ENCODE results near the gene PSMD1.
"Not testable (repeated sequence)": the region's sequence is repeated elsewhere in the genome, so short reads cannot be mapped to it uniquely, and the experiment has no call there.

The PSMD1 gene

DNA sequence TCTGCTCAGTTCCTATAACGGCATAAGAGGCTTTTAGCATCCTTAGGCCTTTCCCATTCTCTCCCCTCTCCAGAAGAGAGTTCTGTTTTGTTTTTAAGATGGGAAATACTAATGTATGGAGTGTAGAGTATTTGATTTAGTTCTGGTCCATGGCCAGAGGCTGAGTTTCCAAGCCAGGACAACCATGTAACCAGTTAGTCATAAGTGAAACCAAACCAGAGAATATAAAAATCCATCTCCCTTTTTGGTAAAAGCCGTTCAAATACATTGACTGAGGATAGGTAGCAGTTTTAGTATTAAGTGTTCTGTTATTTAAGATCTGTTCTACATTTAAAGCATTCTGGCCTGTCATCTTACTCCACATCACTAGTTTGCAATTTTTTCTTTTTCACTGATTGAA is 3.1 kb downstream of the PSMD1 start:
- CTCF ChIA-PET: interaction anchor here (1.5 kb wide), 1 partner anchor 146 kb away, joined by 3 read pairs; no protein-coding TSS in a partner anchor
- TF ChIP-seq, protein P1, sequence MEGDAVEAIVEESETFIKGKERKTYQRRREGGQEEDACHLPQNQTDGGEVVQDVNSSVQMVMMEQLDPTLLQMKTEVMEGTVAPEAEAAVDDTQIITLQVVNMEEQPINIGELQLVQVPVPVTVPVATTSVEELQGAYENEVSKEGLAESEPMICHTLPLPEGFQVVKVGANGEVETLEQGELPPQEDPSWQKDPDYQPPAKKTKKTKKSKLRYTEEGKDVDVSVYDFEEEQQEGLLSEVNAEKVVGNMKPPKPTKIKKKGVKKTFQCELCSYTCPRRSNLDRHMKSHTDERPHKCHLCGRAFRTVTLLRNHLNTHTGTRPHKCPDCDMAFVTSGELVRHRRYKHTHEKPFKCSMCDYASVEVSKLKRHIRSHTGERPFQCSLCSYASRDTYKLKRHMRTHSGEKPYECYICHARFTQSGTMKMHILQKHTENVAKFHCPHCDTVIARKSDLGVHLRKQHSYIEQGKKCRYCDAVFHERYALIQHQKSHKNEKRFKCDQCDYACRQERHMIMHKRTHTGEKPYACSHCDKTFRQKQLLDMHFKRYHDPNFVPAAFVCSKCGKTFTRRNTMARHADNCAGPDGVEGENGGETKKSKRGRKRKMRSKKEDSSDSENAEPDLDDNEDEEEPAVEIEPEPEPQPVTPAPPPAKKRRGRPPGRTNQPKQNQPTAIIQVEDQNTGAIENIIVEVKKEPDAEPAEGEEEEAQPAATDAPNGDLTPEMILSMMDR (IDR thresholded peaks at IDR 0.05; ENCODE audit: control extremely low read depth, extremely low read depth, low read depth, missing control alignments): no peak
- POLR2A ChIA-PET: no interaction called here
- DNase-seq (ENCODE audit: extremely low spot score): no peak

DNA sequence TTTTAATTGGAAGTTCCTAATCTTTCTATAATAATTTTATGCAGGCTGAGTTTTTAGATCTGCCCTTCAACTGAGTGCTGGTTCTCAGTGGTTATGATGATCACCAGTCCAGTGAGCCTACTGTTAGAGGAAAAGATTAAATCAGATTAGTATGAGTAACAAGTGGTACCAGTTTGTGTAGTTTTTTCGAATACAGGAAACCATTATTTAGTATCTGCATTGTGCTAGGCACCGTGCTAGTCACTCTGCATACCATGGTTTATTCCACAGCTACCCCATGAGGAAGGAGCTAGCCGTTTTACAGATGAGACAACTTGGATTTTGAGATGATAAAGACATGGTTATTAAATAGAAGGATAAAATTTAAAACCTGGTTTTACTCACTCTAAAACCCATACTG is 6.1 kb downstream of the PSMD1 start:
- ChIA-PET POLR2A (interaction anchor here (0.6 kb wide), 1 partner anchor 223 kb away, joined by 9 read pairs; no protein-coding TSS in a partner anchor), CTCF (interaction anchor here (0.9 to 2.2 kb wide), 3 partner anchors 10 to 165 kb away, joined by 3 to 10 read pairs (median 4); no protein-coding TSS in a partner anchor)
- no peak for DNase-seq (ENCODE audit: extremely low spot score)
- TF ChIP-seq, protein P1 (IDR thresholded peaks at IDR 0.05; ENCODE audit: control extremely low read depth, extremely low read depth, low read depth, missing control alignments): no peak

DNA sequence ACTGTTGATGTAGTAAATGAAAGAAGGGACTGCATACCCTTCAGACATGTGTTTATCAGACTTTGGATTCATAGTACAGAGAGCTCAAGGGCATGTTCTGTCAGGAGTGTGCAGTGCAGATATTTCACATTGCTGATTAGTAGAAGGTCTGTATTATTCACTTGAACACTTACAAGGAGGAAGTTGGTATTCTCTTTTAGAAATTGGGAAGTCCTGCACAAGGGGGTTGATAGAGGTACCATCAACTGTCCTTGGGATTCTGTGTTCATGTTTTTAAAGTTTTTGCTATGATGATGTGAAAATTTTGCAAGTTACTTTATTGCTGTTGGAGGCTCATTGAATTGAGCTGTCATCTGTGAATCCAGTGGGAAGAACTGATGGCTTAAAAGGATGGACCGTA is 6.7 kb downstream of the PSMD1 start:
- POLR2A ChIA-PET: interaction anchor here (0.7 kb wide), 1 partner anchor 116 kb away, joined by 3 read pairs; no protein-coding TSS in a partner anchor
- DNase-seq (ENCODE audit: extremely low spot score): no peak

DNA sequence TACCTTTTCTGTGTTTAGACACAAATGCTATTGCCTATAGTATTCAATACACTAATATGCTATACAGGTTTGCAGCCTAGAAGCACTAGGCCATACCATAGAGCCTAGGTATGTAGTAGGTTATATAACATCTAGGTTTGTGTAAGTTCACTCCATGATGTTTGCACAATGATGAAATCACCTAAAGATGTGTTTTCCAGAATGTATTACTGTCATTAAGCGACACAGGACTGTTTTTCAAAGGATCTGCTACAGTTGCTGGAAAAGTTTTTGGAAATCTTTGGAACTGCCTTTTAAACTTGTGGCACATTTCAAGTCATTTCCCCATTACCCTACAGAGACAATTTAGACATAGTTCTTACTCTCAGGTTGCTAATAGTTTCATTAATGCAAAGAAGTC is 9.3 kb downstream of the PSMD1 start:
- TF ChIP-seq, protein P1 (IDR thresholded peaks at IDR 0.05; ENCODE audit: control extremely low read depth, extremely low read depth, low read depth, missing control alignments): no peak
- ChIA-PET CTCF (interaction anchor here (1.1 to 3.4 kb wide), 3 partner anchors 9 to 13 kb away, joined by 3 to 18 read pairs (median 11); partner anchors contain the start of gene PSMD1), POLR2A (no interaction called here)
- DNase-seq (ENCODE audit: extremely low spot score): no peak

More for the DNA sequence above, 6.7 kb downstream of the PSMD1 start:
- CTCF ChIA-PET: interaction anchor here (0.9 to 2.2 kb wide), 4 partner anchors 8 to 165 kb away, joined by 3 to 10 read pairs (median 4); no protein-coding TSS in a partner anchor
- TF ChIP-seq, protein P1 (IDR thresholded peaks at IDR 0.05; ENCODE audit: control extremely low read depth, extremely low read depth, low read depth, missing control alignments): no peak

DNA sequence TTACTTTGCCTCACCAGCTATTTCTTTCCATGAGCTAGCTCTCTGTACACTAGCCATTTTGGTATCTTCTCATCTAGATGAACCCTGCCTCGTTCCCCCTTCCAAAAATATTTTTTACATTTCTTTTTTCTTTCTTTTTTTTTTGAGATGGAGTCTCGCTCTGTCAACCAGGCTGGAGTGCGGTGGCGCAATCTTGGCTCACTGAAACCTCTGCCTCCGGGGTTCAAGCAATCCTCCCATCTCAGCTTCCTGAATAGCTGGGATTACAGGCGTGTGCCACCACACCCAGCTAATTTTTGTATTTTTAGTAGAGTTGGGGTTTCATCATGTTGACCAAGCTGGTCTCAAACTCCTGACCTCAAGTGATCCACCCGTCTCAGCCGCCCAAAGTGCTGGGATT is 10.9 kb downstream of the PSMD1 start:
- POLR2A ChIA-PET: interaction anchor here (1.2 kb wide), 1 partner anchor 384 kb away, joined by 4 read pairs; no protein-coding TSS in a partner anchor
- CTCF ChIA-PET: interaction anchor here (1.0 to 3.4 kb wide), 4 partner anchors 9 to 339 kb away, joined by 3 to 18 read pairs (median 7); partner anchors contain the start of gene PSMD1
- DNase-seq (ENCODE audit: extremely low spot score): not testable (repeated sequence)

DNA sequence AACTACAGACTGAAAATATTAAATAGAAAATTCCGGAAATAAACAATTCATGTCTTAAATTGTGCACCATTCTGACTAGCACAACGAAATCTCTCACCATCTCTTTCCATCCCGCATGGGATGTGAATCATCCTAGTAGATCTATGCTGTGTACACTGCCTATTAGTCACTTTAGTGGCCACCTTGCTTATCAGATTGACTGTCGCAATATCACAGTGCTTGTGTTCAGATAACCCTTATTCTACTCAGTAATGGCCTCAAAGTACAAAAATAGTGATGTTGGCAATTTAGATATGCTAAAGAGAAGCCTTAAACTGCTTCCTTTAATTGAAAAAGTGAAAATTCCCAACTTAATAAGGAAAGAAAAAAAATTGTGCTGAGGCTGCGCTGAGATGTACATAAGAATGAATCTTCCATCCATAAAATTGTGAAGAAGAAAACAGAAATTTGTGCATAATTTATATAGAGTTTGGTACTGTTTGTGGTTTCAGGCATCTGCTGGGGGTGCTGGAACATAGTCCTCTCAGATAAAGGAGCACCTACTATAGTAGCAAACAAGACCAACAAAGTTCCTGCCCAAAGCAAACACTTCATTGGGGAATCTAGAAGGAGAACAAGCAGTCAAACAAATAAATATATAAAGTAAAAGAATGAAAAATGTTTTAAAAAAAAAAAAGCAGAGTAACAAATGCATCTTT is 12.0 kb downstream of the PSMD1 start:
- POLR2A ChIA-PET: interaction anchor here (1.2 kb wide), 1 partner anchor 383 kb away, joined by 4 read pairs; no protein-coding TSS in a partner anchor
- CTCF ChIA-PET: interaction anchor here (1.0 to 3.4 kb wide), 6 partner anchors 8 to 35 kb away, joined by 3 to 18 read pairs (median 8); partner anchors contain the start of gene PSMD1
- TF ChIP-seq, protein P1 (IDR thresholded peaks at IDR 0.05; ENCODE audit: control extremely low read depth, extremely low read depth, low read depth, missing control alignments): no peak
- DNase-seq (ENCODE audit: extremely low spot score): no peak

All from GM10248 (cell line).